ENCODE measurements around the gene CORO1A.

The CORO1A gene

DNA sequence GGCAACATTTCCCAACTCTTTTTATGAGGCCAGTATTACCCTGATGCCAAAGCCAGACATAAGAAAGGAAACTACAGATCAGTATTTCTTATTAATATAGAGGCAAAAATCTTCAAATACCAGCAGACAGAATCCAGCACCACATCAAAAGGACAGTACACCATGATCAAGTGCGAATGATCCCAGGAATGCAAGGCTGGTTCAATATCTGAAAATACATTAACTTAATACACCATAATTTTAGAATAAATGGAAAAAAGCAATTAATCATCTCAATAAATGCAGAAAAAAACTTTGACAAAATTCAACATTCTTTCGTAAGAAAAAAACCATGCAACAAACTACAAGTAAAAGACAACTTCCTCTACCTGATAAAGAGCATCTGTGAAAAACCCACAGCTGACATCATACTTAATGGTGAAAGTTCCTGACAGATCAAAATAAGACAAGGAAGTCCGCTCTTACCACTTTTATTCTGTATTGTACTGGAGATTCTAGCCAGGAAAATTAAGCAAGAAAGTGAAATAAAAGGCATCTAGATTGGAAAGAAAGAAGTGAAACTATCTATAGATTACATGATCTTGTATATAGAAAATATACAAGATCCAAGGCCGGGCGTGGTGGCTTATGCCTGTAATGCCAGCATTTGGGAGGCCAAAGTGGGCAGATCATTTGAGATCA is 34.0 kb upstream of the CORO1A start:
- Histone ChIP-seq H3K4me2 (ENCODE audit: insufficient read depth, low read length, poor library complexity, severe bottlenecking) (no peak overlapping the region), H3K79me1 (ENCODE audit: low read depth, low read length) (no peaks in the 10 kb centered on the region), H3K27me3 (ENCODE audit: control insufficient read depth in 3 of 3, insufficient read depth in 3 of 3, low read depth in 1 of 3, low read length in 3 of 3) (no peaks in the 10 kb centered on the region), H3K4me3 (ENCODE audit: low read length in 2 of 2) (no peak overlapping the region), H3K18ac (ENCODE audit: low read length) (no peak overlapping the region), H3K36me3 (replicated peaks in 1 of 2; ENCODE audit: control insufficient read depth in 2 of 2, insufficient read depth in 2 of 2, low read length in 2 of 2) (no peaks in the 10 kb centered on the region), H3K9me3 (replicated peaks in 1 of 2; ENCODE audit: control insufficient read depth in 2 of 2, insufficient read depth in 1 of 2, low read depth in 1 of 2, low read length in 2 of 2) (no peaks in the 10 kb centered on the region), H4K91ac (ENCODE audit: low read depth, low read length, poor library complexity) (no peak overlapping the region), H2BK12ac (ENCODE audit: low read length) (no peak overlapping the region), H2BK15ac (ENCODE audit: low read length) (no peak overlapping the region), H3K27ac (replicated peaks; ENCODE audit: low read length) (no peak overlapping the region), H4K8ac (ENCODE audit: low read depth, low read length) (no peak overlapping the region), H2AFZ (ENCODE audit: low read length) (no peak overlapping the region), H3K14ac (ENCODE audit: low read length) (no peak overlapping the region), H3K9ac (ENCODE audit: low read depth, low read length, poor library complexity) (no peak overlapping the region), H2BK120ac (ENCODE audit: low read depth, low read length) (no peak overlapping the region), H2BK5ac (ENCODE audit: low read length) (no peak overlapping the region), H3K23ac (ENCODE audit: low read depth, low read length, poor library complexity) (no peak overlapping the region), H2AK5ac (ENCODE audit: low read depth, low read length) (no peak overlapping the region), H3K4me1 (ENCODE audit: control insufficient read depth in 2 of 2, insufficient read depth in 1 of 2, low read depth in 1 of 2, low read length in 2 of 2) (no peaks in the 10 kb centered on the region), H3K4ac (ENCODE audit: low read length) (no peak overlapping the region)
- no CpG with 5 or more reads among the region's 5 CpGs for WGBS, 2 donors (ENCODE audit: extremely low coverage in 2 of 2, insufficient read length in 2 of 2, insufficient replicate concordance in 1 of 2)
- no peak for DNase-seq (ENCODE audit: low spot score)

GRCh38 chr16:30151091-30151490 is 32.3 kb upstream of the CORO1A start:
- no peak overlapping the region for H2BK15ac ChIP-seq (ENCODE audit: low read length)
- no peak overlapping the region for H3K4me2 ChIP-seq (ENCODE audit: insufficient read depth, low read length, poor library complexity, severe bottlenecking)
- H3K27me3 ChIP-seq (ENCODE audit: control insufficient read depth in 3 of 3, insufficient read depth in 3 of 3, low read depth in 1 of 3, low read length in 3 of 3): no peaks in the 10 kb centered on the region
- H3K9me3 ChIP-seq (replicated peaks in 1 of 2; ENCODE audit: control insufficient read depth in 2 of 2, insufficient read depth in 1 of 2, low read depth in 1 of 2, low read length in 2 of 2): no peaks in the 10 kb centered on the region
- no peak overlapping the region for H2AK5ac ChIP-seq (ENCODE audit: low read depth, low read length)
- H2BK12ac ChIP-seq (ENCODE audit: low read length): no peak overlapping the region
- H2AFZ ChIP-seq (ENCODE audit: low read length): no peak overlapping the region
- no peaks in the 10 kb centered on the region for H3K79me1 ChIP-seq (ENCODE audit: low read depth, low read length)
- H3K23ac ChIP-seq (ENCODE audit: low read depth, low read length, poor library complexity): no peak overlapping the region
- H3K27ac ChIP-seq (replicated peaks; ENCODE audit: low read length): no peak overlapping the region
- no peak overlapping the region for H4K8ac ChIP-seq (ENCODE audit: low read depth, low read length)
- WGBS, 2 donors (ENCODE audit: extremely low coverage in 2 of 2, insufficient read length in 2 of 2, insufficient replicate concordance in 1 of 2): no CpG with 5 or more reads among the region's 7 CpGs
- H3K4me3 ChIP-seq (ENCODE audit: low read length in 2 of 2): no peak overlapping the region
- no peaks in the 10 kb centered on the region for H3K4me1 ChIP-seq (ENCODE audit: control insufficient read depth in 2 of 2, insufficient read depth in 1 of 2, low read depth in 1 of 2, low read length in 2 of 2)
- H2BK5ac ChIP-seq (ENCODE audit: low read length): no peak overlapping the region
- H3K4ac ChIP-seq (ENCODE audit: low read length): no peak overlapping the region
- H3K18ac ChIP-seq (ENCODE audit: low read length): no peak overlapping the region
- H3K36me3 ChIP-seq (replicated peaks in 1 of 2; ENCODE audit: control insufficient read depth in 2 of 2, insufficient read depth in 2 of 2, low read length in 2 of 2): no peaks in the 10 kb centered on the region
- H2BK120ac ChIP-seq (ENCODE audit: low read depth, low read length): no peak overlapping the region
- no peak for DNase-seq (ENCODE audit: low spot score)
- no peak overlapping the region for H3K9ac ChIP-seq (ENCODE audit: low read depth, low read length, poor library complexity)
- H3K14ac ChIP-seq (ENCODE audit: low read length): no peak overlapping the region
- H4K91ac ChIP-seq (ENCODE audit: low read depth, low read length, poor library complexity): no peak overlapping the region

DNA sequence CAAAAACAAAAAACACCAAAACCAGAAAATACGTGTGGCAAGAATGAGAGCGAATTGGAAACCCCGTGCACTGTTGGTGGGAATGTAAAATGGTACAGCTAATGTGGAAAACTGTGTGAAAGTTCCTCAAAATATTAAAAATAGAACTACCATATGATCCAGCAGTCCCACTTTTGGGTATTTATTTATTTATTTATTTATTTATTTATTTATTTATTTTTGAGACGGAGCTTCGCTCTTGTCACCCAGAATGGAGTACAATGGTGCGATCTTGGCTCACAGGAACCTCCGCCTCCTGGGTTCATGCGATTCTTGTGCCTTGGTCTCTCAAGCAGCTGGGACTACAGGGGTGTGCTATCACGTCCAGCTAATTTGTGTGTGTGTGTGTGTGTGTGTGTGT is 30.9 kb upstream of the CORO1A start:
- H2AK5ac ChIP-seq (ENCODE audit: low read depth, low read length): no peak overlapping the region
- H3K4ac ChIP-seq (ENCODE audit: low read length): no peak overlapping the region
- H4K91ac ChIP-seq (ENCODE audit: low read depth, low read length, poor library complexity): no peak overlapping the region
- H3K79me1 ChIP-seq (ENCODE audit: low read depth, low read length): no peaks in the 10 kb centered on the region
- H3K4me3 ChIP-seq (ENCODE audit: low read length in 2 of 2): no peak overlapping the region
- H3K9me3 ChIP-seq (replicated peaks in 1 of 2; ENCODE audit: control insufficient read depth in 2 of 2, insufficient read depth in 1 of 2, low read depth in 1 of 2, low read length in 2 of 2): no peaks in the 10 kb centered on the region
- H3K4me1 ChIP-seq (ENCODE audit: control insufficient read depth in 2 of 2, insufficient read depth in 1 of 2, low read depth in 1 of 2, low read length in 2 of 2): no peaks in the 10 kb centered on the region
- no peak overlapping the region for H3K14ac ChIP-seq (ENCODE audit: low read length)
- H3K23ac ChIP-seq (ENCODE audit: low read depth, low read length, poor library complexity): no peak overlapping the region
- no peak overlapping the region for H3K4me2 ChIP-seq (ENCODE audit: insufficient read depth, low read length, poor library complexity, severe bottlenecking)
- no peaks in the 10 kb centered on the region for H3K36me3 ChIP-seq (replicated peaks in 1 of 2; ENCODE audit: control insufficient read depth in 2 of 2, insufficient read depth in 2 of 2, low read length in 2 of 2)
- no peaks in the 10 kb centered on the region for H3K27me3 ChIP-seq (ENCODE audit: control insufficient read depth in 3 of 3, insufficient read depth in 3 of 3, low read depth in 1 of 3, low read length in 3 of 3)
- no peak overlapping the region for H3K9ac ChIP-seq (ENCODE audit: low read depth, low read length, poor library complexity)
- H2AFZ ChIP-seq (ENCODE audit: low read length): no peak overlapping the region
- H2BK120ac ChIP-seq (ENCODE audit: low read depth, low read length): no peak overlapping the region
- no peak overlapping the region for H2BK15ac ChIP-seq (ENCODE audit: low read length)
- H4K8ac ChIP-seq (ENCODE audit: low read depth, low read length): no peak overlapping the region
- H2BK5ac ChIP-seq (ENCODE audit: low read length): no peak overlapping the region
- no peak for DNase-seq (ENCODE audit: low spot score)
- H2BK12ac ChIP-seq (ENCODE audit: low read length): no peak overlapping the region
- no peak overlapping the region for H3K18ac ChIP-seq (ENCODE audit: low read length)
- WGBS, 2 donors (ENCODE audit: extremely low coverage in 2 of 2, insufficient read length in 2 of 2, insufficient replicate concordance in 1 of 2): no CpG with 5 or more reads among the region's 9 CpGs
- no peak overlapping the region for H3K27ac ChIP-seq (replicated peaks; ENCODE audit: low read length)

- no peak overlapping the region for H3K4me2 ChIP-seq (ENCODE audit: insufficient read depth, low read length, poor library complexity, severe bottlenecking)
- H3K79me1 ChIP-seq (ENCODE audit: low read depth, low read length): no peaks in the 10 kb centered on the region
- DNase-seq (ENCODE audit: low spot score): no peak
- no peak overlapping the region for H2AK5ac ChIP-seq (ENCODE audit: low read depth, low read length)
- no peak overlapping the region for H2AFZ ChIP-seq (ENCODE audit: low read length)
- no peak overlapping the region for H3K18ac ChIP-seq (ENCODE audit: low read length)
- H3K4me3 ChIP-seq (ENCODE audit: low read length in 2 of 2): no peak overlapping the region
- no peaks in the 10 kb centered on the region for H3K27me3 ChIP-seq (ENCODE audit: control insufficient read depth in 3 of 3, insufficient read depth in 3 of 3, low read depth in 1 of 3, low read length in 3 of 3)
- H2BK15ac ChIP-seq (ENCODE audit: low read length): no peak overlapping the region
- H3K36me3 ChIP-seq (replicated peaks in 1 of 2; ENCODE audit: control insufficient read depth in 2 of 2, insufficient read depth in 2 of 2, low read length in 2 of 2): no peaks in the 10 kb centered on the region
- H3K14ac ChIP-seq (ENCODE audit: low read length): no peak overlapping the region
- H4K91ac ChIP-seq (ENCODE audit: low read depth, low read length, poor library complexity): no peak overlapping the region
- no CpG with 5 or more reads among the region's 5 CpGs for WGBS, 2 donors (ENCODE audit: extremely low coverage in 2 of 2, insufficient read length in 2 of 2, insufficient replicate concordance in 1 of 2)
- H2BK120ac ChIP-seq (ENCODE audit: low read depth, low read length): no peak overlapping the region
- H3K23ac ChIP-seq (ENCODE audit: low read depth, low read length, poor library complexity): no peak overlapping the region
- H3K4ac ChIP-seq (ENCODE audit: low read length): no peak overlapping the region
- H3K9me3 ChIP-seq (replicated peaks in 1 of 2; ENCODE audit: control insufficient read depth in 2 of 2, insufficient read depth in 1 of 2, low read depth in 1 of 2, low read length in 2 of 2): no peaks in the 10 kb centered on the region
- no peak overlapping the region for H2BK5ac ChIP-seq (ENCODE audit: low read length)
- no peak overlapping the region for H3K9ac ChIP-seq (ENCODE audit: low read depth, low read length, poor library complexity)
- H3K27ac ChIP-seq (replicated peaks; ENCODE audit: low read length): no peak overlapping the region
- H2BK12ac ChIP-seq (ENCODE audit: low read length): no peak overlapping the region
- H4K8ac ChIP-seq (ENCODE audit: low read depth, low read length): no peak overlapping the region
- no peaks in the 10 kb centered on the region for H3K4me1 ChIP-seq (ENCODE audit: control insufficient read depth in 2 of 2, insufficient read depth in 1 of 2, low read depth in 1 of 2, low read length in 2 of 2)
These were observed 28.2 kb upstream of the CORO1A start for GRCh38 chr16:30155188-30155587.
